T-helper 2 cell treated with Interferon-gamma antibody and Interleukin-4, amounts not matched to agents 5 μg/mL and 100 μg/mL, for 36 hours (primary cell): Measurements from ENCODE around the gene MIEF1.

Source experiments
- DNase-seq: peaks from one replicate; pipeline ENCODE4 v3.0.0; 2021; ENCODE audit warnings: low spot score
- H3K27ac Mint-ChIP-seq: one replicate; pipeline ENCODE4 v1.8.0; 2021; ENCODE audit warnings: mild to moderate bottlenecking, mixed read lengths
- H3K27me3 Mint-ChIP-seq: one replicate; pipeline ENCODE4 v1.8.0; 2021; ENCODE audit warnings: low read depth, mixed read lengths
- H3K36me3 Mint-ChIP-seq: one replicate; pipeline ENCODE4 v1.8.0; 2021; ENCODE audit warnings: low read depth, mixed read lengths
- H3K4me1 Mint-ChIP-seq: one replicate; pipeline ENCODE4 v1.8.0; 2021; ENCODE audit warnings: low read depth, mixed read lengths
- H3K4me3 Mint-ChIP-seq: one replicate; pipeline ENCODE4 v1.8.0; 2022; ENCODE audit warnings: mild to moderate bottlenecking, moderate library complexity, mixed read lengths
- H3K9me3 Mint-ChIP-seq: one replicate; pipeline ENCODE4 v1.8.0; 2021; ENCODE audit warnings: mixed read lengths

The MIEF1 gene

DNA sequence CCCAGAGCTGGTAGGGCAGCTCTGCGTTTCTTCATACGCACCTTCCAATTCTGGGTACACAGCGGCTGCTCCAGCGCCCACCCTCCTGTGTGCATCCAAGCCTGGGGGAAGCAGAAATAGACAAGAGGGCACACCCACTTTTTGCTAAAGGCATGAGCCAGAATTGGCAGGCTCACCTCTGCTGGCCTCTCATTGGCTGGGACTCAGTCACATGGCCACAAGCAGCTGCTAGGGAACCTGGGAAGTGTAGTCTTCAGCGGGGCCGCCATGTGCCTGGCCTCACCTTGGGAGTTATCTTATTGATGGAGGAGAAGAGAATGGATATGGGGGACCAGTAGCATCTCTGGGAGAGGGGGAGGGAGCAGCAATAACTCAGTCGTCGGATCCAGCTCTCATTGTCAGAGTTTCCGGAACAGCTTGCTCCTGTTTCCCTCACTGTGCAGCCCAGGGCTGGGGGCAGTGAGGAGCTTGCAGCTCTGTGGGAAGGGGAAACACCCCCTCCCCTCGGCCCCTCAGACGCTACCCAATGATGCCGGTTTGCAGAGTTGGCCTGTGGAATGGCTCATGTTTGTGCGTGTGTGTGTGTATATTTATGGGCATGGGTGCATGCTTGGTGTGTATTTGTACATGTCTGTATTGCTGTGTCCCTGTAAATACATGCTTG, 11.8 kb upstream of the MIEF1 start:
- DNase-seq = peak; percentile 74
- peaks cover 14% of the 10 kb centered on the region for H3K4me1 Mint-ChIP-seq
- no peaks in the 10 kb centered on the region for H3K27me3 Mint-ChIP-seq
- H3K36me3 Mint-ChIP-seq = no peaks in the 10 kb centered on the region
- no peak overlapping the region for H3K4me3 Mint-ChIP-seq
- no peaks in the 10 kb centered on the region for H3K9me3 Mint-ChIP-seq
- no peak overlapping the region for H3K27ac Mint-ChIP-seq

DNA sequence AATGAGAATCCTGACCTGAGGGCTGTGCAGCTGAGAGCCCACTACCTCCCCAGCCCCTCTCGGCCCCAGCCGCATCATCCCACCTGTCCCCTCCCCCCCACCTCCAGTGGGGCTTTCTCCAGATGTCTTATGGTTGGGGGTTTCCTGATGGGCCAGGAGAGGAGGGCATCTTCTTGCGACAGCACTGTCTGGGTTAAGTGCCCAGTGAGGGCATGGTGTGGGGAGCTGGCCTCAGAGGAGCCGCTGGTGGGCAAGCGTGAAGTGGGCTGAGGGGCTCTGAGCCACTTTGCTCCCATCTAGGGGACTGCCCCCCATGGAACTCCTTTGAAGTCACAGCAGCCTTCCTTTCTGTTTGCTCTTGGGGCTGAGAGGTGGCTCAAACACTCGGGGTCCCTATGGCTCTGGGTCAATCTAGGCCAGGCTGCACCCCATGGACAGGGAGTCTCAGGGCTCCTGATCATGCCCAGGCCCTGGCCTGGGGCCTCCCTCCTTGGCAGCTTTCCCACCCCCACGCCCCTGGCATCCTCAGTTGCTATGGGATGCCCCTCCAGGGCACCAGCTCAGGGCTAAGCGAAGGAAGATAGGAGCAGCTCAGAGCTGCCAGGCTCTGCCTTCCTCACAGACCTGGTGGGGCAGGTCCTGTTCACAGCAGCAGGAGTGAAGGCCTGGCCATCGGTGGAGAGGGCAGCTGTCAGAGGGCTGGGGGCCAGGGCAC, 11.0 kb upstream of the MIEF1 start:
- no peaks in the 10 kb centered on the region for H3K9me3 Mint-ChIP-seq
- no peak overlapping the region for H3K27ac Mint-ChIP-seq
- H3K4me1 Mint-ChIP-seq = peaks cover 14% of the 10 kb centered on the region
- DNase-seq = no peak
- H3K27me3 Mint-ChIP-seq = no peaks in the 10 kb centered on the region
- H3K36me3 Mint-ChIP-seq = no peaks in the 10 kb centered on the region
- no peak overlapping the region for H3K4me3 Mint-ChIP-seq

DNA sequence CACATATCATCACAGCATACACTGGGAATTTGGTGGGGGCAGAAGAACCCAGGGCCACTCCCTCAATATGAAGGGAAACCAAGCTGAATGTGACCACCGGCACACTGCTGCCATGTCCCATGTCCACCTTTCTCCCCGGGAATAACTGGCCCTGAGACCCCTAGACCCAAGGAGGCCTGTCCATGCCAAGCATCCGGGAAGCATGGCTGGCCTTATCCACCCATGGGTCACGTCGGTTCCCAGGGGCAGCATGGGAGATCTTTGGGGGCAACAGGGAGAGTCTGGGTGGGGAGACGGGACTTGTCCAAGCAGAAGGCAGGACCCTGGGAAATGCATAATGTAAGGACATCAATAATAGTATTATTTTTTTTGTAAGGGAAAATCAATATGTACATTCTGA, 10.4 kb upstream of the MIEF1 start:
- Mint-ChIP-seq H3K36me3 (no peaks in the 10 kb centered on the region), H3K27me3 (no peaks in the 10 kb centered on the region), H3K27ac (no peak overlapping the region), H3K9me3 (no peaks in the 10 kb centered on the region), H3K4me1 (peaks cover 14% of the 10 kb centered on the region), H3K4me3 (no peak overlapping the region)
- no peak for DNase-seq

DNA sequence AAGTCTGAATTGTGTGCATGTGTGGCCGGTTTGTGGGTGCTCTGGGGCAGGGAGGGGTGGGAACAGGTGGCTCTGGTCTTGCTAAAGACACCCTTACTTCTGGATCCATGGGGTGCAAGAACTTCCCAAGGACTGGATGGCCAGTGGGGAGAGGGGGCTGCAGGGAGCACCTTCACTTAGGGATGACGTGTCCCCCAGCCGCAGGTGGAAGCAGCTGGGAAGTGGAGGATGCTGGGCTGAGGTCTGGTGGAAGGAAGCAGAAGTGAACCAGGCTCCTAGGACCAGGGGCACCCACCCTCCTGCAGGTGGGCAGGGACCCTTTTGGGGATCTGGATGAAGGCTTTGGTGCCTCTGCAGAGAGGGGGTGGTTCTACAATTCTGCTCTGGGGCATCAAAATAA, 9.9 kb upstream of the MIEF1 start:
- no peak for DNase-seq
- Mint-ChIP-seq H3K36me3 (no peaks in the 10 kb centered on the region), H3K4me3 (no peak overlapping the region), H3K27ac (no peak overlapping the region), H3K9me3 (no peaks in the 10 kb centered on the region), H3K4me1 (peaks cover 14% of the 10 kb centered on the region), H3K27me3 (no peaks in the 10 kb centered on the region)

DNA sequence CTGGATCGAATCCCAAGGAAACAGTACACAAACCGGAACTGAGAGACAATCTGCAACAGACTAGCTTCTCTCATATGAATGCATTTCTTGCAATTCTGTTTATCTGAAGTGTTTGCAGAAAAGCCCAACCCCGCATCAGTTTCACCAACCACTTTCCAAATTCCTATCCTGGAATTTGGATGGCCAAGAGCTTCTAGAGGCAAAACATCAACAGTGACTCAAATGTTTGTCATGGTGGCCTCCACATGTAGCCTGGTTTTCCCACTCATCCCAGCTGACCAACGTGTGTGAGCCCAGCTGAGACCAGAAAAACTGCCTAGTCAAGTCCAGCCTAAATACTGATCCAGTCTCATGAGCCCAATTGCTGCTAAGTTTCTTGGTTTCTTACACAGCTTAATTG, 8.3 kb upstream of the MIEF1 start:
- no peak for DNase-seq
- H3K27me3 Mint-ChIP-seq = no peaks in the 10 kb centered on the region
- no peaks in the 10 kb centered on the region for H3K36me3 Mint-ChIP-seq
- no peak overlapping the region for H3K27ac Mint-ChIP-seq
- H3K9me3 Mint-ChIP-seq = no peaks in the 10 kb centered on the region
- H3K4me3 Mint-ChIP-seq = no peak overlapping the region
- peaks cover 14% of the 10 kb centered on the region for H3K4me1 Mint-ChIP-seq

DNA sequence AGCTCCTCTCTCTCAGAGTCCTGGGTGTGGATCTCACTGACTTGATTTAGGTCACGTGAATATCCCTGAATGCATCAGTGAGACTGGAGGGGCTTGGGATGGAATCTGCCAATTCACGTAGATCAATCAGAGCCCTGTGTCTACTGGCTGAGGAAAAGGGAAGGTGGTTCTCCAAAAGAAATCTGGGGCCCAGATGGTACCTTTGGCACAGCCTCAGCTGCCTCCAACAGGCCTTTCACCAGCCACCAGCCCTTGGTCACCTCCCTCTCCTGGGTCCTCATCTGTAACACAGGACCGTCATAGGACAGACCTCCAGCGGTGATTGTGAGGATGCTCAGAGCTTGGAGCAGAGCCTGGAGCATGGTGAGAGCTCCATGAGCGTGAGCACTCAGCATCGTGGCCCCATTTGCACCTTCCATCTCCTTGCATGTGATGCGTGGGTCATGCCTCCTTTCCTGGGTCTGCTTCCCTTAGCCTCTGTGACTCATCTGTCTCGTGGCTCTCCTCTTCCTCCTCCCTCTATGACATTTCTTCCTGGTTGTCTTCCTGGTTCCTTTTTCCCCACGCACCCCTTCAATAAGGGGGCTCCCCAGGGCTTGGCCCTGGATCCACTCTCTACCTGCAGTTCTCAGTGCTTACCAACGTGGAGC, 7.5 kb upstream of the MIEF1 start:
- Mint-ChIP-seq H3K4me3 (no peak overlapping the region), H3K27ac (no peak overlapping the region)

DNA sequence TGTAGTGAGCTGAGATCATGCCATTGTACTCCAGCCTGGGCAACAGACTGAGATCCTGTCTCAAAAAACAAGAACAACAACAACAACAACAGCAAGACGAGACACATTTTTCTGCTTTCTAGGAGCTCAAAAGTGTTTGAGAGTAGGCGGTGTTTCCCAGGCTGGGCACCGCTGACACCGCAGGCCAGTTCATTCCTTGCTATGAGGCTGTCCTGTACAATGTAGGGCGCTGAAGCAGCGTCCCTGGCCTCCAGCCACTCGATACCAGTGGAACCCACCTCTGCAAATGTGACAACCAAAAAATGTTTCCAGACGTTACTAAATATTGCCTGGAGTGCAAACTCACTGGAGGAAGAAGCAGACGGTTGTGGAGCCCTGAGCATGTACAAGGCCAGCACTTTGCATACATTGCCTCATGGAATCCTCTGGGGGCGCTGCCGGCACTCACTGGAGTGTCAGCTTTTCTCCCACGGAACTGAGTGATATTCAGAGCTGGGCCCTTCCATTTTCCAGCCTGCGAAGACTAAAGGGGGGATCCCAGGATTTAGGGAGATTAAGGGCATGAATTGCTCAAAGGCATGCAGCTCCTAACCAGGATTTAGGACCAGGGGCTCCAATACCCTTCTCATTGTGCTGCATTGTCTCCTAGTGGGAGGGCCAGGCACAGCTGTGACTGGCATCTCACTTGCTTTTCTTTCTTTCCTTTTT, 5.8 kb upstream of the MIEF1 start:
- peak; percentile 57 for DNase-seq
- Mint-ChIP-seq H3K27me3 (no peaks in the 10 kb centered on the region), H3K27ac (no peak overlapping the region), H3K36me3 (no peaks in the 10 kb centered on the region), H3K9me3 (no peaks in the 10 kb centered on the region), H3K4me3 (no peak overlapping the region), H3K4me1 (peaks cover 6% of the 10 kb centered on the region)

More for the DNA sequence above, 7.5 kb upstream of the MIEF1 start:
- DNase-seq = no peak
- Mint-ChIP-seq H3K9me3 (no peaks in the 10 kb centered on the region), H3K27me3 (no peaks in the 10 kb centered on the region), H3K36me3 (no peaks in the 10 kb centered on the region), H3K4me1 (peaks cover 14% of the 10 kb centered on the region)

DNA sequence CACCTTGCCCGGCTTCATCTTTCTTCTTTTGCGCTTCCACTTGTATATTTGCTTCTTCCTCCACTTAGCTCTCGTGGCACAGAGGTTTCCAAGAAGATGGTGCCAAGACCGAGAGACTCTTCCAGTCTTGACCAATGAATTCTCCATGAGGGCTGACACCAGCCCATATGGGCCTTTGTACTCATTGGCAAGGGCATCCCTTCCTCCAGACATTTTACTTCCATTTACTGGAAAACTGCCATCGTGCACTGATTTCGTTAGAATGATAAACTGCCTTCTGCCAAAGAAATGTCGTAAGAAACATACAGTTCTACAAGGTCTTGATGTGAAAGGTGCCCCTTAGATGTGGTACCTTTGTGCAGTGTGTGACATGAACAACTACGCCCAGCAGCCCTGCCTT, 4.7 kb upstream of the MIEF1 start:
- DNase-seq = no peak
- Mint-ChIP-seq H3K4me1 (peaks cover 11% of the 10 kb centered on the region), H3K27ac (no peak overlapping the region), H3K4me3 (no peak overlapping the region), H3K36me3 (peaks cover 2% of the 10 kb centered on the region), H3K9me3 (no peaks in the 10 kb centered on the region), H3K27me3 (no peaks in the 10 kb centered on the region)

DNA sequence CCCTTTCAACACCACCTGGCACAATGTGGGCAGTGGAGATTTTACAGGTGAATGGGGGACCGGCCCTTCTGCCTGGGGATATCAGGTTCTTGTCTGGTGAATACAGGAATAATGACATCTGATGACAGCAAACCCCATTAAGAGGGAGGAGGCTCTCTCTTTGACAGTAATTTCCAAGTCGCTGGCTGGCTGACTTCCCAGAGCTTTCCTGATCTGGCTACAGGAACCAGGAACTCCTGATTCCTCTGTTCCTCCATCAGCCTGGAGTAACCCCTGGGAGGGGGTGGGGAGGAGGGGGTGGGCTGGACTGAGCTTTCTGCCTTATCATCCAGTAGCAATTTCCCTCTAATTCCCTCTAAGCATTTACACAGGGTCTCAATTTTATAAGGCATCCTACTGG, 3.7 kb upstream of the MIEF1 start:
- H3K4me1 Mint-ChIP-seq = peaks cover 13% of the 10 kb centered on the region
- no peak overlapping the region for H3K4me3 Mint-ChIP-seq
- no peak overlapping the region for H3K27ac Mint-ChIP-seq
- no peaks in the 10 kb centered on the region for H3K27me3 Mint-ChIP-seq
- peaks cover 2% of the 10 kb centered on the region for H3K36me3 Mint-ChIP-seq
- no peak for DNase-seq
- H3K9me3 Mint-ChIP-seq = no peaks in the 10 kb centered on the region

DNA sequence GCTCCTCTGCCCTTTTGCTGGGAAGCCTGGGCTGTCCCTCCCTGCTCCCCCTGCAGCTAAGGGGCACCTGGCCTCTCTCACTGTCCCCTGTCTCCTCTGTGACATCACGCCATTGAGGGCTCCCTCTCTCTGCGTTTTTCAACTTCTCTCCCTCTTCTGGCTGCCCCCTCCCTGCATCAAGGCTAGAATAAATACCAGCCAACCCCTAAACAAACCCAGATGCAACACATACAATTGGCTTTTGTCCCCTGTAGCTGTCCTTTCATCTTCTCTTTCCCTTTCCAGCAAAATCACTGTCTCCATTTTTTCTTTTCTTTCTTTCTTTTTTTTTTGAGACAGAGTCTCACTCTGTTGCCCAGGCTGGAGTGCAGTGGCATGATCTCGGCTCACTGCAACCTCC, 3.3 kb upstream of the MIEF1 start:
- Mint-ChIP-seq H3K4me3 (no peak overlapping the region), H3K4me1 (peaks cover 15% of the 10 kb centered on the region), H3K27me3 (no peaks in the 10 kb centered on the region), H3K36me3 (peaks cover 6% of the 10 kb centered on the region), H3K27ac (no peak overlapping the region), H3K9me3 (no peaks in the 10 kb centered on the region)
- no peak for DNase-seq

DNA sequence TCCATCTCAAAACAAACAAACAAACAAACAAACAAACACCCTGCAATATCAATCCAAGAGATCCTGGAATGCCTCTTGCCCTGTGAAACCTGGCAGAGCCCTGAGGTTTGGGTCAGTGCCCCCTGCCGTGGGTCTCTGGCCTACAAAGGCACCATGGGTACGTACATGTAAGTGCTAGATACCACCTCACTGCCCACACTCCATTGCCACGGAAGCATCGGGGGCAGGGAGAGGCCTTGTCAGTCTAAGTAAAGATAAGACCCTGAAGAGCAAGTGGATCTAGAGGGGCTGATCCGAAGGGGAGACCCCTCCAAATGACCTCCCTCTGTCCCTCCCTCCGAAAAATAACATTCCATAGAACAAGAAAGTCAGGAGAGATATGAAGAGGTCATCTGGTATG, 2.0 kb upstream of the MIEF1 start:
- peaks cover 17% of the 10 kb centered on the region for H3K4me1 Mint-ChIP-seq
- H3K27ac Mint-ChIP-seq = no peak overlapping the region
- peaks cover 15% of the 10 kb centered on the region for H3K36me3 Mint-ChIP-seq
- H3K4me3 Mint-ChIP-seq = no peak overlapping the region
- no peaks in the 10 kb centered on the region for H3K9me3 Mint-ChIP-seq
- no peaks in the 10 kb centered on the region for H3K27me3 Mint-ChIP-seq
- DNase-seq = no peak

DNA sequence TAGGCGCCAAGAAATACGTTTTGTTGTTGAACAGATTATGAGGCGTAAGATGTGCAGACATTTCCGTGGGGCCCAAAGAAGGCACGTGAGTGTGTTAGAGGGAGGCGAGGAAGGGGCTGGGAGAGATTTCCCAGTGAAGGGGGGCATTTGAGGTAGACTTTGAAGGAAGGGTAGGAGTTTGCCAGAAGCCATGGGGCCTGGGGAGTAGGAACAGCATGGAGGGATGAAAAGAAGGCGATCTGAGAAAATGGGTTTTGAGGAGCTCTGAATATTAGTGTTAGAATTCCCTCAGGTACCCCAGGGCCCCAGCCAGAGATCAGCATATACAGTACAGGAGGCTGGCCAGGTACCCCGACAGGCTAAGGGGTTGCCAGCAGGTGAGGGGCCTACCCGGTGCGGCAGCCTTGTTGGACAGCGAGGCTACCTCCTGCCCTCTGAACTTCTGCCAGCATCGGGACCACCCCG, 414 bp upstream of the MIEF1 start:
- Mint-ChIP-seq H3K36me3 (peaks cover 29% of the 10 kb centered on the region), H3K9me3 (no peaks in the 10 kb centered on the region), H3K27me3 (no peaks in the 10 kb centered on the region), H3K27ac (peak overlapping the region; percentile 97), H3K4me1 (peaks cover 27% of the 10 kb centered on the region), H3K4me3 (peak overlapping the region; percentile 99)
- DNase-seq = no peak

DNA sequence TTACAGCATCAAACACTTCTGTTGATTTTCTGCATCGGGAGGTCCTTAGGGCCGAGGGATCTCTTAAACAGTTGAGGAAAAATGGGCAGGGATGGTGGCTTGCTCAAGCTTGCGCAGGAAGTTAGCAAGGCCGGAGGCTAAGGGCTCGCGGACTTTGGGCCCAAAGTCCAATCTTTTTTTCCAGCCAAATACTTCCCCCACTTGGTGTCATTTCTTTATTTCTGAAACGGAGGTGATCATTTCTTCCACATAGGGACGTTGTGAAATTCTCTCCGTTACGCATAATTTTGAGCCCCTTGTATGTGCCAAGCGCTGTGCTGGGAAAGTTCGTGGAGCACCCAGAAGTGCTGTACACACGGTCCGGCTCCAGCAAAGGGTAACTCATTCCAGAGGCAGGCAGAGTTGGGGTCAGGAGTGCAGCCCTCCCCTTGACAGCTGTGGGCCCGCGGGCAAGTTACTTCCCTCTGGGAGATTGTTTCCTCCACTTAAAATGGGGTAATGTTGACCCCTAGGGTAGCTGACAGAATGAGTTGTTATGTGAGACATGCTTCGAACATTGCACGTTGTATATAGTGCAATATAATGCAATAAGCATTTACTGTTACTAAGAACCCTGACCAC, 809 bp downstream of the MIEF1 start:
- Mint-ChIP-seq H3K27ac (peak overlapping the region; percentile 74), H3K9me3 (no peaks in the 10 kb centered on the region), H3K4me1 (peaks cover 29% of the 10 kb centered on the region), H3K27me3 (no peaks in the 10 kb centered on the region), H3K36me3 (peaks cover 33% of the 10 kb centered on the region), H3K4me3 (peak overlapping the region; percentile 99)
- DNase-seq = no peak
